ENCODE measurements around the gene COL2A1. TPM values are rescaled to one million over a fixed set of nuclear protein-coding genes. Genes with fewer than 3 reads are reported as not detected.

The COL2A1 gene
- total and polyA plus RNA-seq, 2 donors (not counting 3 experiments of a cell fraction or from before 2014, with no cell fraction given), result not detected

GRCh38 chr12:48017921-48018617 lies 13.8 kb upstream of the COL2A1 start:
- FAIRE-seq (no peak), DNase-seq (ENCODE audit: low read depth, low spot score) (no peak)
- H2AFZ ChIP-seq (ENCODE audit: low read depth, low read length), result no peak overlapping the region
- no TSS peak for BruUV-seq (replicated peaks)
- H3K9ac ChIP-seq (replicated peaks; ENCODE audit: extremely low read depth, insufficient read depth, low read length), result no peak overlapping the region
- H3K4me3 ChIP-seq (replicated peaks in 1 of 3; ENCODE audit: insufficient read depth in 1 of 3, low read depth in 1 of 3, low read length in 3 of 3), result no peak overlapping the region
- H3K27ac ChIP-seq (ENCODE audit: insufficient read depth, low read depth, low read length), result no peak overlapping the region
- no peaks in the 10 kb centered on the region for H3K4me1 ChIP-seq (ENCODE audit: control insufficient read depth, extremely low read depth, insufficient read depth, low read length)
- H3K4me2 ChIP-seq (ENCODE audit: insufficient read depth, low read length), result no peak overlapping the region
- no peaks in the 10 kb centered on the region for H3K9me3 ChIP-seq (replicated peaks; ENCODE audit: control insufficient read depth, insufficient read depth, low read length)
- intact Hi-C loops (cut with micrococcal nuclease) (no loop called here), dilution Hi-C loops (cut with MboI; ENCODE audit: extremely low pct_ligation_motif_present, low sequenced_read_pairs) (no loop called here)
- no peaks in the 10 kb centered on the region for H3K36me3 ChIP-seq (ENCODE audit: control insufficient read depth in 2 of 2, extremely low read depth in 1 of 2, insufficient read depth in 2 of 2, low read length in 2 of 2)
- H3K79me2 ChIP-seq (ENCODE audit: control insufficient read depth, insufficient read depth, low read length), result no peaks in the 10 kb centered on the region
- H3K27me3 ChIP-seq (ENCODE audit: control insufficient read depth in 2 of 2, insufficient read depth in 2 of 2, low read length in 2 of 2), result peaks cover 21 to 44% of the 10 kb centered on the region in 2 experiments
- no peak for TF ChIP-seq POLR2A (IDR thresholded peaks at IDR 0.05; ENCODE audit: low read depth, low read length)
- TF ChIP-seq FOS (IDR thresholded peaks at IDR 0.05; ENCODE audit: borderline replicate concordance, insufficient read depth, low read length), result no peak
- no peak for TF ChIP-seq JUN (IDR thresholded peaks at IDR 0.05; ENCODE audit: borderline replicate concordance, insufficient read depth, insufficient read length, low read depth)
- no peak for TF ChIP-seq CTCF (IDR thresholded peaks at IDR 0.05; ENCODE audit: extremely low read depth in 1 of 2, insufficient read depth in 1 of 2, low read depth in 1 of 2, low read length in 2 of 2)
- TF ChIP-seq POLR2AphosphoS5 (IDR thresholded peaks at IDR 0.05; ENCODE audit: insufficient read depth, low read depth, low read length), result no peak
- no peak for TF ChIP-seq MAX (IDR thresholded peaks at IDR 0.05; ENCODE audit: insufficient read depth, insufficient read length)
- no peaks in the 10 kb centered on the region for H3K9me1 ChIP-seq (replicated peaks; ENCODE audit: control insufficient read depth, extremely low read depth, insufficient read depth, low read length)
- POLR2A ChIA-PET, result interaction anchor here (0.5 kb wide), 1 partner anchor 66 kb away, joined by 5 read pairs; no protein-coding TSS in a partner anchor
- CTCF ChIA-PET, result no interaction called here
- H4K20me1 ChIP-seq (replicated peaks; ENCODE audit: control insufficient read depth, extremely low read depth, insufficient read depth, low read length), result no peaks in the 10 kb centered on the region

Measured in endothelial cell of umbilical vein (primary cell).